ENCODE data around the gene SSBP2.

GRCh38 chr5:81553567-81554212 is 197.2 kb downstream of the SSBP2 start:
- TF ChIP-seq CTCF (IDR thresholded peaks at IDR 0.05) (no peak), POLR2A (IDR thresholded peaks at IDR 0.05) (no peak), POLR2AphosphoS5 (IDR thresholded peaks at IDR 0.05) (no peak)
